H1 (cell line): Measurements from ENCODE around the gene DENND5B. TPM values are rescaled to one million over a fixed set of nuclear protein-coding genes. Genes with fewer than 3 reads are reported as not detected.

Experiments used
- CTCF ChIA-PET: fragments of 300-600 bp; sonication (Branson Sonifier 250); formaldehyde crosslinking; loops from one replicate; lab custom pipeline; 2021; ENCODE audit not compliant: partially characterized antibody; lab: Charles Lee
- POLR2A ChIA-PET: fragments of 300-600 bp; sonication (Branson Sonifier 250); formaldehyde crosslinking; loops from one replicate; lab custom pipeline; 2021; ENCODE audit warnings: inconsistent platforms; ENCODE audit not compliant: partially characterized antibody; lab: Charles Lee
- DNase-seq, 2 experiments: peaks; one replicate each; pipeline versions ENCODE4 v3.0.0 to v3.0.0-alpha.2; 2010 to 2022; ENCODE audit warnings: low spot score in 2 of 2, low read depth in 1 of 2, mixed read lengths in 1 of 2
- FAIRE-seq: peaks from 2 replicates; lab custom pipeline; 2011; peaks lifted over from hg19 to GRCh38; lab: Jason Lieb, UNC
- H2AFZ ChIP-seq: 2 replicates; pipeline ENCODE4 v1.8.1; 2012; ENCODE audit warnings: low read length, inconsistent platforms
- H2AK5ac ChIP-seq: 2 replicates; pipeline ENCODE4 v1.6.1; 2013; ENCODE audit warnings: low read depth, low read length
- H2BK120ac ChIP-seq: replicated peaks from 2 replicates; pipeline ENCODE3; 2013; ENCODE audit warnings: low read depth, low read length, inconsistent platforms
- H2BK12ac ChIP-seq: 2 replicates; pipeline ENCODE4 v1.6.1; 2013; ENCODE audit warnings: low read depth, low read length
- H2BK15ac ChIP-seq: 2 replicates; pipeline ENCODE4 v1.6.1; 2013; ENCODE audit warnings: low read length
- H2BK20ac ChIP-seq: 2 replicates; pipeline ENCODE4 v1.6.1; 2013; ENCODE audit warnings: low read length
- H2BK5ac ChIP-seq: 2 replicates; pipeline ENCODE4 v1.6.1; 2013; ENCODE audit warnings: low read depth, low read length
- H3K14ac ChIP-seq: 2 replicates; pipeline ENCODE4 v1.6.1; 2013; ENCODE audit warnings: inconsistent platforms; ENCODE audit not compliant: insufficient read length
- H3K18ac ChIP-seq: 2 replicates; pipeline ENCODE4 v1.6.1; 2013; ENCODE audit warnings: low read length; ENCODE audit errors: extremely low read depth
- H3K23ac ChIP-seq: 2 replicates; pipeline ENCODE4 v1.6.1; 2013; ENCODE audit warnings: inconsistent platforms; ENCODE audit not compliant: insufficient read length
- H3K23me2 ChIP-seq: 2 replicates; pipeline ENCODE4 v1.6.1; 2013; ENCODE audit warnings: low read depth, low read length
- H3K27ac ChIP-seq: 2 replicates; pipeline ENCODE4 v1.6.1; 2011; ENCODE audit warnings: low read depth, low read length, inconsistent platforms
- H3K27me3 ChIP-seq, 4 experiments: replicated peaks in 1 of 4; 1 replicate in 1 of 4; 2 replicates in 3 of 4; pipeline versions ENCODE4 v1.6.1 to v1.8.1; 2011 to 2013; ENCODE audit warnings: low read length in 3 of 4, mild to moderate bottlenecking in 3 of 4, inconsistent platforms in 2 of 4, mixed read lengths in 2 of 4, moderate library complexity in 1 of 4; ENCODE audit not compliant: control insufficient read depth in 3 of 4, insufficient read depth in 3 of 4; ENCODE audit errors: extremely low read depth in 1 of 4
- H3K36me3 ChIP-seq, 4 experiments: 2 replicates each; pipeline versions ENCODE4 v1.6.1 to v1.8.1; 2011 to 2013; ENCODE audit warnings: mild to moderate bottlenecking in 4 of 4, low read length in 3 of 4, moderate library complexity in 2 of 4, control low read depth in 1 of 4, inconsistent platforms in 1 of 4; ENCODE audit not compliant: insufficient read depth in 4 of 4, control insufficient read depth in 2 of 4
- H3K4ac ChIP-seq: replicated peaks from 2 replicates; pipeline ENCODE3; 2013; ENCODE audit warnings: low read length, low read depth, mixed read lengths, inconsistent platforms; ENCODE audit not compliant: insufficient read length
- H3K4me1 ChIP-seq, 4 experiments: replicated peaks in 1 of 4; 1 replicate in 1 of 4; 2 replicates in 3 of 4; pipeline versions ENCODE4 v1.6.1 to v1.8.1; 2011 to 2013; ENCODE audit warnings: low read length in 3 of 4, inconsistent platforms in 2 of 4, mixed read lengths in 1 of 4; ENCODE audit not compliant: insufficient read depth in 4 of 4, control insufficient read depth in 3 of 4
- H3K4me2 ChIP-seq, 2 experiments: 2 replicates each; pipeline versions ENCODE4 v1.6.1 to v1.8.1; 2011 to 2013; ENCODE audit warnings: low read depth in 2 of 2, low read length in 2 of 2, control low read depth in 1 of 2, inconsistent platforms in 1 of 2, mild to moderate bottlenecking in 1 of 2; ENCODE audit not compliant: insufficient read depth in 1 of 2
- H3K4me3 ChIP-seq, 4 experiments: fragments of 200-600, 300-600 bp in 1 of 4; sonication (generic), shearing (Covaris generic), sonication (Bioruptor Twin) in 1 of 4; 2 replicates each; pipeline versions ENCODE4 v1.5.1 to v1.8.1; 2011 to 2016; ENCODE audit warnings: low read length in 4 of 4, low read depth in 3 of 4, control low read depth in 2 of 4, inconsistent platforms in 2 of 4, mild to moderate bottlenecking in 2 of 4, mixed read lengths in 1 of 4, moderate library complexity in 1 of 4; ENCODE audit not compliant: insufficient read depth in 2 of 4; ENCODE audit errors: extremely low read depth in 1 of 4
- H3K56ac ChIP-seq: replicated peaks from 2 replicates; pipeline ENCODE3; 2013; ENCODE audit warnings: low read depth, mild to moderate bottlenecking, mixed read lengths, low read length, inconsistent platforms; ENCODE audit not compliant: insufficient read length
- H3K79me1 ChIP-seq: 2 replicates; pipeline ENCODE4 v1.6.1; 2013; ENCODE audit warnings: low read depth, low read length, control low read depth
- H3K79me2 ChIP-seq, 2 experiments: 2 replicates each; pipeline versions ENCODE4 v1.6.1 to v1.8.1; 2012 to 2013; ENCODE audit warnings: low read length in 2 of 2, mild to moderate bottlenecking in 2 of 2, inconsistent platforms in 1 of 2; ENCODE audit not compliant: insufficient read depth in 2 of 2, control insufficient read depth in 1 of 2
- H3K9ac ChIP-seq, 4 experiments: replicated peaks in 1 of 4; 1 replicate in 1 of 4; 2 replicates in 3 of 4; pipeline versions ENCODE4 v1.6.1 to v1.8.1; 2011 to 2013; ENCODE audit warnings: low read depth in 3 of 4, low read length in 3 of 4, control low read depth in 2 of 4, mild to moderate bottlenecking in 2 of 4, moderate library complexity in 2 of 4, inconsistent platforms in 1 of 4; ENCODE audit errors: extremely low read depth in 1 of 4
- H3K9me3 ChIP-seq, 2 experiments: 2 replicates each; pipeline versions ENCODE4 v1.6.1 to v1.8.1; 2012 to 2013; ENCODE audit warnings: mild to moderate bottlenecking in 2 of 2, moderate library complexity in 2 of 2, control low read depth in 1 of 2, inconsistent platforms in 1 of 2, low read depth in 1 of 2, low read length in 1 of 2, mixed read lengths in 1 of 2; ENCODE audit not compliant: insufficient read depth in 2 of 2
- H4K20me1 ChIP-seq, 2 experiments: replicated peaks in 1 of 2; 2 replicates each; pipeline versions ENCODE3 to v1.8.1; 2011 to 2013; ENCODE audit warnings: inconsistent platforms in 2 of 2, low read length in 2 of 2, mild to moderate bottlenecking in 1 of 2; ENCODE audit not compliant: insufficient read depth in 2 of 2, control insufficient read depth in 1 of 2
- H4K5ac ChIP-seq: 2 replicates; pipeline ENCODE4 v1.6.1; 2013; ENCODE audit warnings: low read length, low read depth, mixed read lengths, inconsistent platforms; ENCODE audit not compliant: insufficient read length
- H4K8ac ChIP-seq: 2 replicates; pipeline ENCODE4 v1.8.0; 2013; ENCODE audit warnings: mild to moderate bottlenecking, moderate library complexity, low read length, inconsistent platforms; ENCODE audit not compliant: insufficient read depth; ENCODE audit errors: extremely low read depth
- H4K91ac ChIP-seq: replicated peaks from 2 replicates; pipeline ENCODE3; 2013; ENCODE audit warnings: low read length, mixed read lengths, inconsistent platforms; ENCODE audit not compliant: insufficient read length
- ASH2L ChIP-seq: fragments of 200-600, 300-600 bp; sonication (generic); IDR thresholded peaks from one replicate; pipeline ENCODE4 v1.7.1; 2017; ENCODE audit warnings: low read length
- CBX5 ChIP-seq: fragments of 300-800, 300-1000 bp; sonication (generic); IDR thresholded peaks from 2 replicates; pipeline ENCODE4 v1.7.1; 2016; ENCODE audit warnings: antibody characterized with exemption, low read length, low read depth
- CHD1 ChIP-seq: IDR thresholded peaks from 2 replicates; pipeline ENCODE4 v1.6.1; 2012; ENCODE audit warnings: low read depth, low read length, improper control_type of control experiment
- FOSL1 ChIP-seq: IDR thresholded peaks from 2 replicates; pipeline ENCODE4 v1.6.1; 2011; ENCODE audit warnings: mild to moderate bottlenecking, low read depth, low read length, moderate library complexity; ENCODE audit not compliant: insufficient read depth
- HDAC6 ChIP-seq: IDR thresholded peaks from one replicate; pipeline ENCODE4 v1.7.1; 2012; ENCODE audit warnings: low read depth, mild to moderate bottlenecking, inconsistent platforms, low read length, moderate library complexity
- KDM4A ChIP-seq: IDR thresholded peaks from one replicate; pipeline ENCODE4 v1.7.1; 2012; ENCODE audit warnings: low read depth, mild to moderate bottlenecking, moderate library complexity, low read length, inconsistent platforms; ENCODE audit not compliant: severe bottlenecking
- MAFK ChIP-seq: IDR thresholded peaks from 2 replicates; pipeline ENCODE4 v1.6.1; 2012; ENCODE audit warnings: low read depth, mild to moderate bottlenecking, improper control_type of control experiment, low read length
- NANOG ChIP-seq: IDR thresholded peaks from 2 replicates; pipeline ENCODE4 v1.6.1; 2011; ENCODE audit warnings: low read length, low read depth, mild to moderate bottlenecking, inconsistent platforms; ENCODE audit not compliant: insufficient read depth, poor library complexity, severe bottlenecking
- NRF1 ChIP-seq: IDR thresholded peaks from 2 replicates; pipeline ENCODE4 v1.6.1; 2011; ENCODE audit warnings: mild to moderate bottlenecking, low read depth, low read length, improper control_type of control experiment
- RBBP5 ChIP-seq: IDR thresholded peaks from 2 replicates; pipeline ENCODE4 v1.7.1; 2012; ENCODE audit warnings: low read depth, mild to moderate bottlenecking, inconsistent platforms, low read length, moderate library complexity, borderline replicate concordance
- SAP30 ChIP-seq: fragments of 300-600 bp; sonication (generic); IDR thresholded peaks from 2 replicates; pipeline ENCODE4 v1.7.1; 2012; ENCODE audit warnings: low read length, moderate library complexity, mild to moderate bottlenecking, inconsistent platforms; ENCODE audit not compliant: insufficient read depth, insufficient replicate concordance
- SIRT6 ChIP-seq: IDR thresholded peaks from one replicate; pipeline ENCODE4 v1.7.1; 2012; ENCODE audit warnings: low read length, inconsistent platforms
- WGBS, 2 experiments: shearing (Covaris generic) in 1 of 2; methylation state at CpG; one replicate each; pipeline versions ENCODE4 v1.1.6 to v1.1.7; 2013 to 2015; ENCODE audit warnings: low lambda C conversion rate in 2 of 2, mixed read lengths in 2 of 2, inconsistent platforms in 1 of 2, low coverage in 1 of 2, missing lambda C conversion rate in 1 of 2; ENCODE audit not compliant: insufficient replicate concordance in 2 of 2, insufficient coverage in 1 of 2, insufficient read length in 1 of 2; ENCODE audit errors: extremely low coverage in 1 of 2, missing lambda C conversion rate in 1 of 2; 5-methylcytosine and 5-hydroxymethylcytosine counted together
- polyA plus RNA-seq, 7 experiments: library from polyadenylated mRNA; depleted of rRNA in 3 of 7; stranded (reverse) in 5 of 7; unstranded in 2 of 7; fragments of >200 nt in 5 of 7; fragments of 200-250 nt in 2 of 7; gene quantifications; 1 replicate in 5 of 7; 2 replicates in 1 of 7; 4 replicates in 1 of 7; pipeline versions ENCODE4 v1.2.1 to v1.2.3, GENCODE V29; 2011 to 2013; ENCODE audit warnings: missing spikeins in 2 of 7, mixed read lengths in 2 of 7
- total RNA-seq: library from RNA; stranded (reverse); fragmentation: NEBNext Ultra II Directional; extraction: Animal tissue kit (Norgen Biotek cat#: 25700); gene quantifications from 2 replicates; pipeline ENCODE4 v1.2.1, GENCODE V29; 2021

Gene DENND5B
- total and polyA plus RNA-seq, 2 of the 8 experiments (the other 6 are each of a cell fraction or from before 2014, with no cell fraction given) = 13.4 to 20.2 TPM

- Histone ChIP-seq H3K4me3 (no peak overlapping the region), H3K23me2 (peaks cover 2% of the 10 kb centered on the region)
- 77% methylated on average over 5 of the region's 6 CpGs; no CpG with 5 or more reads in 1 of the 2 experiments for WGBS, 2 experiments
Observed at GRCh38 chr12:31584782-31585181, 6.2 kb downstream of the DENND5B start.

More at GRCh38 chr12:31584782-31585181, 6.2 kb downstream of the DENND5B start:
- H3K4me1 ChIP-seq = peaks cover 0 to 3% (median 1%) of the 10 kb centered on the region in 4 experiments; a peak in 1 of 7 replicates
- no peak overlapping the region for H3K18ac ChIP-seq
- CTCF ChIA-PET = interaction anchor here (0.6 to 2.7 kb wide), 2 partner anchors 11 to 81 kb away, joined by 3 to 10 read pairs; no protein-coding TSS in a partner anchor
- no peak overlapping the region for H2BK12ac ChIP-seq
- FAIRE-seq = no peak
- peaks cover 0 to 79% of the 10 kb centered on the region in 2 experiments; a peak in 3 of 4 replicates for H3K79me2 ChIP-seq
- no peak for TF ChIP-seq SAP30
- no peak for TF ChIP-seq KDM4A
- no peak for TF ChIP-seq HDAC6
- no peak for TF ChIP-seq MAFK
- no peak for TF ChIP-seq NANOG
- no peak for TF ChIP-seq NRF1
- no peak for TF ChIP-seq ASH2L
- no peak for TF ChIP-seq FOSL1
- no peak for TF ChIP-seq RBBP5
- no peak for TF ChIP-seq CHD1
- no peak for TF ChIP-seq CBX5
- TF ChIP-seq SIRT6 = no peak
- no peak overlapping the region for H2BK5ac ChIP-seq
- no peak overlapping the region for H2AFZ ChIP-seq
- no peaks in the 10 kb centered on the region for H3K27me3 ChIP-seq
- H3K79me1 ChIP-seq = peaks cover 5% of the 10 kb centered on the region; the same call in 1 of the 2 replicates
- DNase-seq = peak in 1 of 2 experiments; percentile 41
- H2BK120ac ChIP-seq = no peak overlapping the region
- no peak overlapping the region for H2BK15ac ChIP-seq
- no peaks in the 10 kb centered on the region for H3K9me3 ChIP-seq
- H4K91ac ChIP-seq = no peak overlapping the region
- H3K14ac ChIP-seq = no peak overlapping the region
- no peak overlapping the region for H3K9ac ChIP-seq
- H4K5ac ChIP-seq = no peak overlapping the region
- POLR2A ChIA-PET = interaction anchor here (0.6 to 2.0 kb wide), 3 partner anchors 9 to 183 kb away, joined by 3 to 6 read pairs (median 3); no protein-coding TSS in a partner anchor
- H2AK5ac ChIP-seq = no peak overlapping the region
- no peak overlapping the region for H4K8ac ChIP-seq
- H3K23ac ChIP-seq = no peak overlapping the region
- no peak overlapping the region for H3K4ac ChIP-seq
- H2BK20ac ChIP-seq = no peak overlapping the region
- no peak overlapping the region for H3K56ac ChIP-seq
- no peak overlapping the region for H3K27ac ChIP-seq
- peaks cover 2 to 5% of the 10 kb centered on the region in 2 experiments for H4K20me1 ChIP-seq
- no peak overlapping the region for H3K4me2 ChIP-seq
- H3K36me3 ChIP-seq = no peaks in the 10 kb centered on the region
